Measurements from ENCODE around the gene TMPRSS3. TPM values are rescaled to one million over a fixed set of nuclear protein-coding genes. Genes with fewer than 3 reads are reported as not detected.

TMPRSS3 gene
- total and polyA plus RNA-seq, 9 of the 15 experiments (the other 6 are each of a cell fraction or from before 2014, with no cell fraction given) = 0.07 TPM; not detected in 8

- no peak for TF ChIP-seq ZNF274 (IDR thresholded peaks at IDR 0.05; ENCODE audit: borderline replicate concordance, low read depth, low read length)
- no peak for TF ChIP-seq HMG20A (CRISPR knock-in tag; conservative IDR thresholded peaks at IDR 0.05)
- no peak for TF ChIP-seq ESRRB (CRISPR knock-in tag; IDR thresholded peaks at IDR 0.05; ENCODE audit: borderline replicate concordance)
- TF ChIP-seq ARID1B (IDR thresholded peaks at IDR 0.05) = peak; percentile 24; the same call in 1 of the 2 replicates
- no peak for TF ChIP-seq TCF15 (CRISPR knock-in tag; IDR thresholded peaks at IDR 0.05)
- TF ChIP-seq RBM39 (optimal IDR thresholded peaks at IDR 0.05; ENCODE audit: low read depth, low read length) = no peak
- no peak for TF ChIP-seq ZZZ3 (IDR thresholded peaks at IDR 0.05)
- no peak for TF ChIP-seq PRDM10 (IDR thresholded peaks at IDR 0.05; ENCODE audit: partially characterized antibody)
- TF ChIP-seq CTBP1 (IDR thresholded peaks at IDR 0.05; ENCODE audit: borderline replicate concordance) = no peak; the same call in 1 of the 2 replicates
- TF ChIP-seq SMARCA4 (IDR thresholded peaks at IDR 0.05) = 0 out of 2 replicates have a peak, but pooled peaks have one; percentile 27
- no peak for TF ChIP-seq BDP1 (IDR thresholded peaks at IDR 0.05; ENCODE audit: insufficient read depth, insufficient read length)
- TF ChIP-seq ZHX1 (conservative IDR thresholded peaks at IDR 0.05; ENCODE audit: low read length) = no peak
- TF ChIP-seq NR3C1 (CRISPR knock-in tag; IDR thresholded peaks at IDR 0.05) = no peak
- TF ChIP-seq NFATC3 (IDR thresholded peaks at IDR 0.05) = no peak
- TF ChIP-seq BCL6 (CRISPR knock-in tag; IDR thresholded peaks at IDR 0.05) = no peak
- no peak for TF ChIP-seq FOXJ2 (tag; IDR thresholded peaks at IDR 0.05)
- TF ChIP-seq ZNF785 (CRISPR knock-in tag; IDR thresholded peaks at IDR 0.05) = no peak
- TF ChIP-seq ZNF140 (CRISPR knock-in tag; IDR thresholded peaks at IDR 0.05) = no peak
- no peak for TF ChIP-seq SIN3B (IDR thresholded peaks at IDR 0.05; ENCODE audit: low read depth)
- no peak for TF ChIP-seq HOXB6 (CRISPR knock-in tag; IDR thresholded peaks at IDR 0.05; ENCODE audit: borderline replicate concordance)
- TF ChIP-seq RCOR1 (IDR thresholded peaks at IDR 0.05; ENCODE audit: borderline replicate concordance in 1 of 2, low read depth in 2 of 2, low read length in 2 of 2) = peak in 1 of 2 experiments; percentile 39; a peak in 1 of 4 replicates
- TF ChIP-seq ATF7 (IDR thresholded peaks at IDR 0.05) = no peak
- no peak for TF ChIP-seq TAF9B (IDR thresholded peaks at IDR 0.05; ENCODE audit: partially characterized antibody)
These were observed 29.4 kb downstream of the TMPRSS3 start, which contains the start of gene TFF1 (continued) for GRCh38 chr21:42366292-42367010.
